ENCODE results near the gene REEP1.
"Not testable (repeated sequence)": the region's sequence is repeated elsewhere in the genome, so short reads cannot be mapped to it uniquely, and the experiment has no call there.

The REEP1 gene

DNA sequence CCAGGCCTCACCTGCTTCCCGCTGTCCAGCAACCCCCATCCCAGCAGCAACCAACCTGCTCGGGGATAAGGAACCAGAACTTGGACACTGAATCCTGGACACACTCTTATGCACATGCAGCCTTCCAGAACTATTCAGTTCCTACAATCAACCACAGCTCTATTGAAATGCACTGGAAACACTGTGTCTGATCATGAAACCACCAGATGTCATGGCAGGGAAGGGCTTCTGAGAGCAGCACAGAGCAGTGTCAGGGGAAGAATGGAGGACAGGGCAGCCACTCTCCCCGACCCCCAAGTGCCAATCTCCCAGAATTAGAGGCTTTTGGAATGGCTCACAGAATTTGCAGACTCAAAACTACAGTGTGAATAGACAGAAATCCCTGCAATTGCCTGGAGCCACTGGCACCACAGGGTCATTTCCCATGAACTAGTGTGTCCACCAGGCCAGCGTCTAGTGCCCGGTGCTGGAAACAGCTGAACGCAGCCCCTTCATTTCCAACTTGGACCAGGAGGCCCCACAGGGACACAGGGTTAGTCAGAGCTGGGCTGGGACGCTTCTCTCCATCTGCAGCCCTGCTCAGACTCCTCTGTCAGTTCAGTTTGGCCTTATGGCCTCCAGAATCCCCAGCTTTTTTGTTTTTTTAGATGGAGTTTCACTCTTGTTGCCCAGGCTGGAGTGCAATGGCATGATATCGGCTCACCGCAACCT, 112.6 kb downstream of the REEP1 start:
- DNase-seq (ENCODE audit: low read depth), result no peak

DNA sequence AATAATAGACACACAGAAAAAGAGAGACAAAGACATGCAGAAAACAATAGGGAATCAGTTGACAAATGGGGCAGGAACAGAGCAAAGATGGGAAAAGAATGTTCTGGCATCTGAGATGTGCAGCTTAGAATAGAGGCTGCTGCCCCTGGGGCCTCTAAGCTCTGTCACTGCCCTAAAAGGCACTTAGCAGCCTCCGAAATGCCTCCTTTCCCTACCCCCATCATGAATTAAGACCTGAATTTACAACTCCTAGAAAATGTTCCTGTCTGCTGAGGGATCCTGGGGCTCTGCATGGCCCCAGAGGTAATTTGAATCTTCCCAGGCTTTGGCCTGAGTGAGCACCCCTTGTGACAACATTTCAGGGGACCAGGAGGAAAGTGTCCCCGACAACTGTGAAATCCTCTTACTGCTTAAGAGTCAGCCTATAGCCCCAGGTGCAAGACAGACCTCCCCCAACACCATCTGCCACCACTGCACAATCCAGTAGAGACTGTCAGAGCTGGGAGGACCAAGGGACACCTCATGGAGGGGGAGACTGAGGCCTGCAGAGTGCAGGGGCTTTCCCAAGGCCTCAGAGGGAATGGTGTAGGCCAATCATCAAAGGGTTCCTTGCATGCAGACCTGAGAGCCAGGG, 113.4 kb downstream of the REEP1 start:
- no peak for DNase-seq (ENCODE audit: low read depth)

DNA sequence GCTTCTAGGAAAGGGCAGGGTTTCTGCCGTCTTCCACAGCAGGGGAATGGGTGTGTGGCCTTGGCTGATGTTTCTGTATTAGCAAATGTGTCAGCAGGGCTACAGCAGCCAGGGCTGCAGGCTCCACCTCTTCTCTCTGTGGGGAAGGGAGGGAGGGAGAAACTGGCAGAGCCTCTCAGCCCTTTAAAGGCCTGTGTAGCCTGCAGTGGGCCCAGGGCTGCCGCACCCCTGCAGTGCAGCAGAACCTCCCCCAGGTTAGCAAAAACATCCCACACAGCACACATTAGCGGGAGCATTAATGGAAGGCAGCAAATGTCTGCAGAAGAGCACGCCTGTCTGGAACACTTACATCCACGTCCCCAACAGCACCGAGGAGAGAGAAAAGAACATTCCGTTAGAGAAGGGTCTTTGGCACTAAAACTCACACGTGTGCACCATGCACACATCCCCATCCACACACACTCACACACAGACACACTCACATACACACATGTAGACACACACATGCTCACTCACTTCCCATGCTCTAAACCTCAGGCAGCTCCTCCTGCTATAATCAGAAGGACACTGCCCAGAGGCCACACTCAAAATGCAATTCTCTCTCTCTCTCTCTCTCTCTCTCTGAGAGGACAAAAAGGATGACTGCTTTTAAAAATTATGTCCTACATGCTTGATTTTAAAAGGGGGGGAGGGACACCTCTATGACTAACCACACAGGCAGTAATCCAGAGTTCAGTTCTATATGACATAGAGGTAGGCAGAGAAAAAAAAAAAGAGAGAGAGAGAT, 114.1 kb downstream of the REEP1 start:
- no peak for DNase-seq (ENCODE audit: low read depth)

- DNase-seq (ENCODE audit: low read depth), result peak; percentile 19
Observed at GRCh38 chr2:86221066-86221684, 116.3 kb downstream of the REEP1 start.

DNA sequence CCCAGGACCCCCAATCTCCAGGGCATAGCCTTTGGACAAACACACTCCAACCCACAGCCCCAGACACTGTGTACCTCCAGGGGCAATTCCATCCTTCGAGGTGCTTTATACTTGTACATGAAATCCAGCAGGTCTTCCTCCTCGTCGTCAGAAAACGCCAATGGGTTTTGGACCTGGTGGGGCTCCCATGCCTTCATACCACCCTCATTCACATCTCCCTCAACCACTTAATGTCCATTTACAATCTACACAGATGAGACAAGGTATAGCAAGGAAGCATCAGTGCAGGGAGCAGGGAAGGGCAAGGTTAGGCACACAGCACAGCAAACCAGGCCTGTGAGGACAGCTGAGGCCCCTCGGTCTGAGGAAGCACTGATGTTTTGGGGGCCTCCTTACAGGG, 117.5 kb downstream of the REEP1 start:
- DNase-seq (ENCODE audit: low read depth), result no peak

- no peak for DNase-seq (ENCODE audit: low read depth)
Observed at GRCh38 chr2:86218124-86218523, 119.3 kb downstream of the REEP1 start.

DNA sequence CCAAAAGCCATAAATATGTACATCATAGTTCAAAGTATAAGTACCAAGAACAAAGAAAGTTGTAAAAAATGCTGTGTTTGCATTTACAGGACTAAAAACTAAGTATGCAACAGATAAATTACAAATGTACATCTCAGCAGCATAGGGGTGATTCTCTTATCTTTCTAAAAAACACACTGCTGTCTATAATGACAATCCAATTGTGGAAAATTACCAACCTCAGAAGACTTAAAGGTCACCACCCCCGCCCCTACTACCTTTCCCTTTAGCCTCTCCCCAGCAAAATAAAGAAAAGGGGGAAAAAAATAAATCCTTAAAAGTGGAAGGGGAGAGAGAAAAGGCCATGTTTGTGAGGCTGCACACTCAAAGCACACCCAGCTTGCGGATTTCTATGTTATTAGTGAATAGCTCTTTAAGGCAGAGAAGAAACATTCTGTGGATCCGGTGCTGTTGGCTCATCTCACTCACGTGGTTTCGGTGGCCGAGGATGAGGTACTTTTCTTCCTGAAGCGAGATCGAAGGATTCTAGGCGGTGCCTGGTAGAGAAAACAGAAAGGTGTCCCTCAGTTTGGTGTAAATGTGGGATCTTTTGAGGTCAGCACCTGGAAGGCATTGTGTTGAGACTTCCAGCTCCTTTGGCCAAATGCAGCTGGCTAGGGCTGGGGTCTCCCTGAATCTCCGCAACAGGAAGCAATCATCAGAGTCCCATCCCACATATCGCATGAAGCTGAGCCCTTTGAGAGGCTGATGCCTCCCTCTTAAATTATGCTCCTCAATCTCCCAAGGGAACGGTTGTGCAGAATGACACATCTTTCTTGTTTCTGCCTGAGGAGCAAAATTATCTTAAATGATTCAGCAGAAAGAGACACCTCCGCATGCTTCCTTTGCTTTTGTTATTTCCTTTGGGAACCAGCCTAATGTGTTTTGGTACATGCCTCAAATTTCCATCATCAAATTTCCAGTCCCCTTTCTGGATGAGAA, 120.6 kb downstream of the REEP1 start:
- DNase-seq (ENCODE audit: low read depth), result no peak

DNA sequence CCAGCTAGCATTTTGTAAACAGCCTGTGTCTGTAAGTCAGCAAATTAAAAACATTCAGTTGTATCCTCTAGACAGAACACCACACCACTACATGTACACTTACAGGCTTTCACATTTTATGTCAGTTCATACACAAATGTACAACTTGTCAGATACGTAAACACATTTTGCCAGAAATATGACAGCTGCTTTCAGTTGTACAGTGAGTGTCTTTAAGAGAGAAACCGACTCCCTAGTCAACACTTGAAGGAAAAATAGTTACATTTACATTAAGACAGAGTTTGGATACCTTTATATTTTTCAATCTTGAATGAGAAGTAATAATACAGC, 123.0 kb downstream of the REEP1 start:
- DNase-seq (ENCODE audit: low read depth), result no peak

GRCh38 chr2:86213699-86214502, 123.5 kb downstream of the REEP1 start:
- no peak for DNase-seq (ENCODE audit: low read depth)

DNA sequence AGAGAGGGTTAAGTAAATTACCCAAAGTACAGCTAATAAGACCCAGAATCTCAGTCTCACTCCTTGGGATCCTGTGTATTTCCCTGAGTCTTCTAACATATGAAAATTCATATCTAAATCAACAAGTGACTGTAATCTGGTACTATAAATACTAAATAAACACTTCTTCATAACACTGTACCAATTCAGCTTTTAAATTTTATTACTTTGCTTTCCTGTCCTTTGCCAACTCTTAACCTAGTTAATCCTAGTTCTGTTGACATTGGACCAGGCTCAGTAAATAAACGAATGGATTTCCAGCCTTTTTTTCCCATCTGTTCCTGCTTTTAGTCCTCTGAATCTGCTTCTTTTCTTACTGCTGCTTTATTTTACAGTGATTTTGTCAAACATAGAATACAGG, 124.4 kb downstream of the REEP1 start:
- no peak for DNase-seq (ENCODE audit: low read depth)

- no peak for DNase-seq (ENCODE audit: low read depth)
Observed at GRCh38 chr2:86211796-86212188, 125.6 kb downstream of the REEP1 start.

DNA sequence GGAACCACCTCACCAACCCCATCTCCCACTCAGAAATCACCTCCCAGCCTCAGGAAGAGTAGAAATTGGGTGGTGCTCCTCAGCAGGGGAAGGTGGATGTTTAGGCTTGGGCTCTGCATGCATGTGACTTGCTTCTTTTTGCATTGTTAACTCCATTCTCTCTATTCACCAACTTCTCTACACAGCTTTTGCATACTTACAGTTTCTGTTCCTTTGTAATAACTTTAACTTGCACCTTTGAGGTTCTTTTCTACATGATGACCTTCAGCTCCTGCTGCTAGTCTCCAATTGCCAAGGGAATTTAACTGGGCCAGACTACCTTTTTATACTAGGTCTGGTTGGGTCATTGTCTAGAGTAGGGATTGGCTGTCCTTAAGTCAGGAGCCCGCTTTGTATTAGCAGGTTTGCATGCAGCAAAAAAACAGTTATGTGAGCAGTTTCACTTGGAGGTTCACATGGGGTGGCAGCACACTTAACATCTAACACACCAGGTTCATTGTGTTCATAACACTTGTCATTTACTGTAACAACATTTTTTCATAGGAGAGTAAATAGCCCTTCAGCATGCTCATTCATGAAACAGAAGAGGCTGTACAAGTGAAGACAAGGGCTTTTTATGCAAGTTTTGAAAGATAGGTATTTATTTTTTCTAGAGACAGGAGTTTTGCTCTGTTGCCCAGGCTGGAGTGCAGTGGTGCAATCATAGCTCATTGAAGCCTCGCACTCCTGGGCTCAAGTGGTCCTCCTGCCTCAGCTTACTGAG, 126.2 kb downstream of the REEP1 start:
- DNase-seq (ENCODE audit: low read depth), result no peak

GRCh38 chr2:86204458-86204857, 133.0 kb downstream of the REEP1 start:
- no peak for DNase-seq (ENCODE audit: low read depth)

GRCh38 chr2:86203614-86204013, 133.8 kb downstream of the REEP1 start:
- no peak for DNase-seq (ENCODE audit: low read depth)

DNA sequence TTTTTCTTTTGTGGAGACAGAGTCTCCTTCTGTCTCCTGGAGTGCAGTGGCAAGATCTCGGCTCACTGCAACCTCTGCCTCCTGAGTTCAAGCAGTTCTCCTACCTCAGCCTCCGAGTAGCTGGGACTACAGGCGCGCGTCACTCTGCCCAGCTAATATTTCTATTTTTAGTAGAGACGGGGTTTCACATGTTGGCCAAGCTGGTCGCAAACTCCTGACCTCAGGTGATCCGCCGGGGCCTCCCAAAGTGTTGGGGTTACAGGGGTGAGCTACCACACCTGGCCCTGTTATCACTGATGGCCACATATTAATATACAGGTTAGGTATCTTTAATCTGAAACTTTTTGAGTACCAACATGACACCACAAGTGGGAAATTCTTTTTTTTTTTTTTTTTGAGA, 134.7 kb downstream of the REEP1 start:
- DNase-seq (ENCODE audit: low read depth), result no peak

GRCh38 chr2:86202336-86202692, 135.1 kb downstream of the REEP1 start:
- no peak for DNase-seq (ENCODE audit: low read depth)

- DNase-seq (ENCODE audit: low read depth), result no peak
Observed at GRCh38 chr2:86201671-86202335, 135.6 kb downstream of the REEP1 start.

DNA sequence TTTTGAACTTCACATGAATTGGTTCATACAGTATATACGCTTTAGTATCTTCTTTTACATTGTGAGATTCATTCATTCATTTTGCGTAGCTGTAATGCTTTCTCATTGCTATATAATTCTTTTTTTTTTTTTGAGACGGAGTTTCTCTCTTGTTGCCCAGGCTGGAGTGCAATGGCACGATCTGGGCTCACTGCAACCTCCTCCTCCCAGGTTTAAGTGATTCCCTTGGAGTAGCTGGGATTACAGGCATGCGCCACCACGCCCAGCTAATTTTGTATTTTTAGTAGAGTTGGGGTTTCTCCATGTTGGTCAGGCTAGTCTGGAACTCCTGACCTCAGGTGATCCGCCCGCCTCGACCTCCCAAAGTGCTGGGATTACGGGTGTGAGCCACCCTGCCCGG, 136.9 kb downstream of the REEP1 start:
- DNase-seq (ENCODE audit: low read depth), result not testable (repeated sequence)

DNA sequence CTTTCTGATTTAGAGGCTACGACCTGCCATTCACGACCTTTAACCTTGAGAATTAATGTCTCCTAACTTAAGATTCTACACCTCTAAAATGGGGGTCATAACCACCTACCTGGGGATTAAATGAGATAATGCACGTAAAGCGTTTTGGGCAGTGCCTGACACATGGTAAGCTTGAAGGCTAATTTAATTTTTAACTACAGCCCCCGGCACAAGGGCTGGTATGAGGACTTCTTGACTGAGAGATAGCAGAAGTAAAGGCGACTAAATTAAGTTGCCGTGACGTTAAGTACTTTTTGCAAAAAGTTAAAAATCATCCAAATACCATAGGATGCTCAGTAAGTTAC, 137.6 kb downstream of the REEP1 start:
- DNase-seq (ENCODE audit: low read depth), result no peak

All from stimulated activated CD8-positive, alpha-beta memory T cell treated with anti-CD3 and anti-CD28 coated beads, Interleukin-12 subunit alpha, Interleukin-12 subunit beta, amount 100 ng/mL, for 1 hour (primary cell).